PC-9 (cell line): Measurements from ENCODE around the gene PWWP2B.

ENCODE experiments used
- EZH2 ChIP-seq: fragments of 200-600 bp; sonication (generic); IDR thresholded peaks from 2 replicates; pipeline ENCODE4 v1.8.0; 2017; ENCODE audit warnings: antibody characterized with exemption, low read depth
- TF ChIP-seq, protein P1 (sequence below): fragments of 200-600 bp; sonication (generic); conservative IDR thresholded peaks from 2 replicates; pipeline ENCODE4 v1.6.1; 2017; ENCODE audit warnings: mixed run types, antibody characterized with exemption, mild to moderate bottlenecking, moderate library complexity

DNA sequence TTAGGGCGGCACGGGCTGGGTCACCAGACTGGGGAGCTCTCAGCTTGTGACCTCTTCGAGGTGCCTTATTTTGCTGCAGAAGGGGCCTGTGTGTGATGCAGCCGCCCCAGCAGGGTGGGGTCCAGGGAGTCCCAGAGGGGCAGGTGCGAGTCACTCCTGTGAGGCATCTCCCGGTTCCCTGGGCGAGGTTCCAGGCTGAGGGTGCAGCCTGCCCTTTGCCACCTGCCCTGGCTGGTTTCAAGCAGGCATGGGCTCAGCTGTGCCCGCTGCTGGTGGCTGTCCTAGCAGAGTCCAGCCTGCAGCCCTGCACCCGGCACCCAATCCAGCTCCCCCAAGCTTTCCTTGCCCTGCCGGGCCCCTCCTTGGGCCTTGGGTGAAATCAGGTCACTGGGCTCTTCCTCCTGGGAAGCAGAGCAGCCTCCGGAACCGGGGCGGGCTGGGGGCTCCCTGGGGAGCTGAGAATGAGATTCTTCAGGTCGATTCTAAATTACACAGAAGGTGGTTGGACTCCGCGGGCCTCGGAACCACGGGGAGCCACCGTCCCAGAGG, 64.8 kb downstream of the PWWP2B start:
- TF ChIP-seq, protein P1, sequence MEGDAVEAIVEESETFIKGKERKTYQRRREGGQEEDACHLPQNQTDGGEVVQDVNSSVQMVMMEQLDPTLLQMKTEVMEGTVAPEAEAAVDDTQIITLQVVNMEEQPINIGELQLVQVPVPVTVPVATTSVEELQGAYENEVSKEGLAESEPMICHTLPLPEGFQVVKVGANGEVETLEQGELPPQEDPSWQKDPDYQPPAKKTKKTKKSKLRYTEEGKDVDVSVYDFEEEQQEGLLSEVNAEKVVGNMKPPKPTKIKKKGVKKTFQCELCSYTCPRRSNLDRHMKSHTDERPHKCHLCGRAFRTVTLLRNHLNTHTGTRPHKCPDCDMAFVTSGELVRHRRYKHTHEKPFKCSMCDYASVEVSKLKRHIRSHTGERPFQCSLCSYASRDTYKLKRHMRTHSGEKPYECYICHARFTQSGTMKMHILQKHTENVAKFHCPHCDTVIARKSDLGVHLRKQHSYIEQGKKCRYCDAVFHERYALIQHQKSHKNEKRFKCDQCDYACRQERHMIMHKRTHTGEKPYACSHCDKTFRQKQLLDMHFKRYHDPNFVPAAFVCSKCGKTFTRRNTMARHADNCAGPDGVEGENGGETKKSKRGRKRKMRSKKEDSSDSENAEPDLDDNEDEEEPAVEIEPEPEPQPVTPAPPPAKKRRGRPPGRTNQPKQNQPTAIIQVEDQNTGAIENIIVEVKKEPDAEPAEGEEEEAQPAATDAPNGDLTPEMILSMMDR, result no peak
- TF ChIP-seq EZH2, result no peak
